CD4-positive, alpha-beta T cell (primary cell): ENCODE results near the gene SGIP1. TPM values are rescaled to one million over a fixed set of nuclear protein-coding genes. Genes with fewer than 3 reads are reported as not detected.

Experiments
- ATAC-seq: fragments of 200-7000 bp; cut with Tn5 transposase; one replicate; pipeline ENCODE4 v1.10.0; 2022; ENCODE audit warnings: mild to moderate bottlenecking; ENCODE audit not compliant: poor library complexity
- CTCF ChIA-PET: fragments of 350-600 bp; sonication (Branson Sonifier 250); formaldehyde crosslinking; loops from one replicate; lab custom pipeline; 2021; ENCODE audit warnings: antibody characterized with exemption, inconsistent platforms; lab: Charles Lee
- POLR2A ChIA-PET: fragments of 350-600 bp; sonication (Branson Sonifier 250); formaldehyde crosslinking; loops from one replicate; lab custom pipeline; 2021; ENCODE audit warnings: antibody characterized with exemption, inconsistent platforms; lab: Charles Lee
- DNase-seq, 14 experiments: peaks; one replicate each; pipeline ENCODE4 v3.0.0-alpha.2; 2013 to 2020; ENCODE audit warnings: mixed read lengths in 2 of 14
- H3K27ac ChIP-seq, 2 donors: one replicate each; pipeline versions ENCODE4 v1.5.1 to v1.7.0; 2013; ENCODE audit warnings: low read length in 2 of 2, low read depth in 1 of 2, mild to moderate bottlenecking in 1 of 2
- H3K27me3 ChIP-seq, 2 experiments: 1 replicate in 1 of 2; 2 replicates in 1 of 2; pipeline versions ENCODE4 v1.6.1 to v1.7.0; 2013; ENCODE audit warnings: low read length in 2 of 2, control low read depth in 1 of 2, mild to moderate bottlenecking in 1 of 2, moderate library complexity in 1 of 2; ENCODE audit not compliant: insufficient read depth in 2 of 2, control insufficient read depth in 1 of 2
- H3K36me3 ChIP-seq: one replicate; pipeline ENCODE4 v1.6.1; 2013; ENCODE audit warnings: low read length, control low read depth; ENCODE audit not compliant: insufficient read depth
- H3K4me1 ChIP-seq: one replicate; pipeline ENCODE4 v1.6.1; 2013; ENCODE audit warnings: low read length, control low read depth; ENCODE audit not compliant: insufficient read depth
- H3K4me3 ChIP-seq: one replicate; pipeline ENCODE4 v1.5.1; 2013; ENCODE audit warnings: mild to moderate bottlenecking, low read length, moderate library complexity
- H3K9me3 ChIP-seq, 2 experiments: 1 replicate in 1 of 2; 2 replicates in 1 of 2; pipeline versions ENCODE4 v1.6.1 to v1.7.0; 2013; ENCODE audit warnings: low read length in 2 of 2, mild to moderate bottlenecking in 2 of 2, control low read depth in 1 of 2, moderate library complexity in 1 of 2; ENCODE audit not compliant: control insufficient read depth in 1 of 2, insufficient read depth in 1 of 2
- H3K27ac Mint-ChIP-seq: one replicate; pipeline ENCODE4 v1.8.0; 2020; ENCODE audit warnings: mixed read lengths
- H3K27me3 Mint-ChIP-seq: one replicate; pipeline ENCODE4 v1.8.0; 2021; ENCODE audit warnings: mixed read lengths
- H3K36me3 Mint-ChIP-seq: one replicate; pipeline ENCODE4 v1.8.0; 2021; ENCODE audit warnings: low read depth, mixed read lengths
- H3K4me1 Mint-ChIP-seq: one replicate; pipeline ENCODE4 v1.8.0; 2021; ENCODE audit warnings: low read depth, mixed read lengths
- H3K4me3 Mint-ChIP-seq: one replicate; pipeline ENCODE4 v1.8.0; 2020; ENCODE audit warnings: mild to moderate bottlenecking, mixed read lengths
- H3K9me3 Mint-ChIP-seq: one replicate; pipeline ENCODE4 v1.8.0; 2020; ENCODE audit warnings: mixed read lengths
- CTCF ChIP-seq: fragments of 200-600 bp; IDR thresholded peaks from one replicate; pipeline ENCODE4 v1.8.0; 2022; ENCODE audit warnings: antibody characterized with exemption, mild to moderate bottlenecking
- intact Hi-C, 2 experiments: fragments of 100-400 bp; cut with DNase I in 1 of 2; cut with micrococcal nuclease in 1 of 2; formaldehyde crosslinking; loops; one replicate each; pipeline versions ENCODE4 v1.15.1 to v1.9.0; 2023 to 2025; cut with DNase I, micrococcal nuclease
- total RNA-seq, 174 experiments: library from RNA in 2 of 174; stranded (reverse) in 2 of 174; gene quantifications; one replicate each; pipeline ENCODE4 v1.2.3 and lab custom pipeline; 2021 to 2026

Gene SGIP1
- total RNA-seq, 2 experiments from 2014 or later = 0.84 TPM; not detected in 1

- Mint-ChIP-seq H3K9me3 (no peaks in the 10 kb centered on the region), H3K4me3 (no peak overlapping the region), H3K4me1 (no peaks in the 10 kb centered on the region), H3K36me3 (no peaks in the 10 kb centered on the region), H3K27me3 (peaks cover 29% of the 10 kb centered on the region), H3K27ac (no peak overlapping the region)
- Histone ChIP-seq H3K4me3 (no peak overlapping the region), H3K9me3 (no peaks in the 10 kb centered on the region), H3K27me3 (peaks cover 0 to 5% of the 10 kb centered on the region in 2 experiments), H3K4me1 (no peaks in the 10 kb centered on the region), H3K27ac (no peak overlapping the region), H3K36me3 (no peaks in the 10 kb centered on the region)
- ChIA-PET POLR2A (interaction anchor here (0.6 kb wide), 1 partner anchor 492 kb away, joined by 3 read pairs; no protein-coding TSS in a partner anchor), CTCF (no interaction called here)
- TF ChIP-seq CTCF = no peak
- intact Hi-C loops = no loop called here
- ATAC-seq = no peak
- no peak for DNase-seq
These were observed 118.6 kb downstream of the SGIP1 start for GRCh38 chr1:66652556-66652955.

GRCh38 chr1:66654643-66655042 lies 120.7 kb downstream of the SGIP1 start:
- H3K4me3 Mint-ChIP-seq = no peak overlapping the region
- no peaks in the 10 kb centered on the region for H3K4me1 ChIP-seq
- no peak overlapping the region for H3K4me3 ChIP-seq
- H3K27me3 ChIP-seq = no peaks in the 10 kb centered on the region
- no peak for ATAC-seq
- no peaks in the 10 kb centered on the region for H3K9me3 Mint-ChIP-seq
- DNase-seq = no peak
- ChIA-PET POLR2A (no interaction called here), CTCF (no interaction called here)
- no peak for TF ChIP-seq CTCF
- H3K27me3 Mint-ChIP-seq = peaks cover 16% of the 10 kb centered on the region
- intact Hi-C loops = no loop called here
- H3K36me3 ChIP-seq = no peaks in the 10 kb centered on the region
- no peaks in the 10 kb centered on the region for H3K4me1 Mint-ChIP-seq
- H3K9me3 ChIP-seq = no peaks in the 10 kb centered on the region
- H3K36me3 Mint-ChIP-seq = no peaks in the 10 kb centered on the region
- no peak overlapping the region for H3K27ac ChIP-seq
- H3K27ac Mint-ChIP-seq = no peak overlapping the region

GRCh38 chr1:66671455-66671854 lies 137.5 kb downstream of the SGIP1 start:
- no peak overlapping the region for H3K4me3 Mint-ChIP-seq
- ChIA-PET CTCF (no interaction called here), POLR2A (no interaction called here)
- H3K27ac Mint-ChIP-seq = no peak overlapping the region
- Histone ChIP-seq H3K9me3 (no peaks in the 10 kb centered on the region), H3K4me3 (no peak overlapping the region), H3K4me1 (no peaks in the 10 kb centered on the region), H3K27me3 (no peaks in the 10 kb centered on the region), H3K27ac (no peak overlapping the region), H3K36me3 (no peaks in the 10 kb centered on the region)
- H3K4me1 Mint-ChIP-seq = no peaks in the 10 kb centered on the region
- intact Hi-C loops = no loop called here
- no peaks in the 10 kb centered on the region for H3K27me3 Mint-ChIP-seq
- no peaks in the 10 kb centered on the region for H3K9me3 Mint-ChIP-seq
- no peaks in the 10 kb centered on the region for H3K36me3 Mint-ChIP-seq
- DNase-seq (no peak), ATAC-seq (no peak)
- TF ChIP-seq CTCF = no peak
